ENCODE data around the gene RNF157. TPM values are rescaled to one million over a fixed set of nuclear protein-coding genes. Genes with fewer than 3 reads are reported as not detected.

Gene RNF157
- total RNA-seq, 1 experiment from 2014 or later = 11.2 TPM

- TF ChIP-seq ARID4B (CRISPR knock-in tag; IDR thresholded peaks at IDR 0.05; ENCODE audit: borderline replicate concordance) = peak; percentile 68; the same call in 1 of the 2 replicates
- TF ChIP-seq FOXK1 (CRISPR knock-in tag; IDR thresholded peaks at IDR 0.05) = peak; percentile 81
- TF ChIP-seq ZNF425 (CRISPR knock-in tag; conservative IDR thresholded peaks at IDR 0.05) = no peak
- 0 out of 2 replicates have a peak, but pooled peaks have one; percentile 54 for TF ChIP-seq HMGXB4 (CRISPR knock-in tag; IDR thresholded peaks at IDR 0.05)
- no peak for TF ChIP-seq CBFB (CRISPR knock-in tag; IDR thresholded peaks at IDR 0.05; ENCODE audit: low read depth)
- peak; percentile 90 for TF ChIP-seq MAX (CRISPR knock-in tag; IDR thresholded peaks at IDR 0.05)
- TF ChIP-seq ETV6 (CRISPR knock-in tag; IDR thresholded peaks at IDR 0.05) = peak; percentile 89
- peak; percentile 37 for TF ChIP-seq USF1 (CRISPR knock-in tag; IDR thresholded peaks at IDR 0.05)
- no peak for TF ChIP-seq JUN (CRISPR knock-in tag; IDR thresholded peaks at IDR 0.05)
- TF ChIP-seq JAZF1 (CRISPR knock-in tag; IDR thresholded peaks at IDR 0.05) = no peak
- no peak; the same call in 1 of the 2 replicates for TF ChIP-seq IRF1 (CRISPR knock-in tag; IDR thresholded peaks at IDR 0.05)
- no peak for TF ChIP-seq ZNF138 (CRISPR knock-in tag; conservative IDR thresholded peaks at IDR 0.05)
- TF ChIP-seq ELF4 (CRISPR knock-in tag; IDR thresholded peaks at IDR 0.05; ENCODE audit: low read depth) = no peak
- peak; percentile 80; the same call in 1 of the 2 replicates for TF ChIP-seq E2F5 (CRISPR knock-in tag; IDR thresholded peaks at IDR 0.05)
- no peak for TF ChIP-seq ZNF263 (CRISPR knock-in tag; IDR thresholded peaks at IDR 0.05; ENCODE audit: low read depth)
- TF ChIP-seq EMX1 (CRISPR knock-in tag; IDR thresholded peaks at IDR 0.05) = no peak
- peak; percentile 86 for TF ChIP-seq NFYB (CRISPR knock-in tag; conservative IDR thresholded peaks at IDR 0.05; ENCODE audit: low read depth)
Measured at GRCh38 chr17:76240461-76241203, at the start of gene RNF157 (continued).
